ENCODE data around the gene UQCC2. TPM values are rescaled to one million over a fixed set of nuclear protein-coding genes. Genes with fewer than 3 reads are reported as not detected.
A peak's percentile ranks its signal among the peaks of the same experiment; 100 is the strongest.

UQCC2 gene
- total RNA-seq, 1 donor from 2014 or later: 68.9 TPM

GRCh38 chr6:33733709-33734007, 22.2 kb upstream of the UQCC2 start:
- DNase-seq (ENCODE audit: extremely low spot score, unreplicated experiment): no peak
- Mint-ChIP-seq H3K4me1 (ENCODE audit: unreplicated experiment) (peaks cover 6% of the 10 kb centered on the region), H3K4me3 (ENCODE audit: unreplicated experiment) (no peak overlapping the region), H3K27ac (ENCODE audit: unreplicated experiment) (no peak overlapping the region), H3K27me3 (ENCODE audit: unreplicated experiment) (no peaks in the 10 kb centered on the region), H3K9me3 (ENCODE audit: unreplicated experiment) (no peaks in the 10 kb centered on the region), H3K36me3 (ENCODE audit: unreplicated experiment) (no peaks in the 10 kb centered on the region)
- TF ChIP-seq CTCF (IDR thresholded peaks at IDR 0.05): no peak

GRCh38 chr6:33732817-33733708, 21.6 kb upstream of the UQCC2 start:
- DNase-seq (ENCODE audit: extremely low spot score, unreplicated experiment): no peak
- no peaks in the 10 kb centered on the region for H3K9me3 Mint-ChIP-seq (ENCODE audit: unreplicated experiment)
- no peak for TF ChIP-seq CTCF (IDR thresholded peaks at IDR 0.05)
- H3K27ac Mint-ChIP-seq (ENCODE audit: unreplicated experiment): peak overlapping the region; percentile 23
- no peak overlapping the region for H3K4me3 Mint-ChIP-seq (ENCODE audit: unreplicated experiment)
- peaks cover 6% of the 10 kb centered on the region for H3K4me1 Mint-ChIP-seq (ENCODE audit: unreplicated experiment)
- H3K27me3 Mint-ChIP-seq (ENCODE audit: unreplicated experiment): no peaks in the 10 kb centered on the region
- H3K36me3 Mint-ChIP-seq (ENCODE audit: unreplicated experiment): no peaks in the 10 kb centered on the region

- DNase-seq (ENCODE audit: extremely low spot score, unreplicated experiment): no peak
- Mint-ChIP-seq H3K9me3 (ENCODE audit: unreplicated experiment) (no peaks in the 10 kb centered on the region), H3K27me3 (ENCODE audit: unreplicated experiment) (no peaks in the 10 kb centered on the region), H3K27ac (ENCODE audit: unreplicated experiment) (no peak overlapping the region), H3K4me1 (ENCODE audit: unreplicated experiment) (peaks cover 4% of the 10 kb centered on the region), H3K36me3 (ENCODE audit: unreplicated experiment) (no peaks in the 10 kb centered on the region), H3K4me3 (ENCODE audit: unreplicated experiment) (no peak overlapping the region)
- no peak for TF ChIP-seq CTCF (IDR thresholded peaks at IDR 0.05)
These were observed 20.9 kb upstream of the UQCC2 start for GRCh38 chr6:33732385-33732784.

GRCh38 chr6:33731751-33732282, 20.3 kb upstream of the UQCC2 start:
- no peak overlapping the region for H3K27ac Mint-ChIP-seq (ENCODE audit: unreplicated experiment)
- no peaks in the 10 kb centered on the region for H3K9me3 Mint-ChIP-seq (ENCODE audit: unreplicated experiment)
- DNase-seq (ENCODE audit: extremely low spot score, unreplicated experiment): no peak
- no peak overlapping the region for H3K4me3 Mint-ChIP-seq (ENCODE audit: unreplicated experiment)
- H3K27me3 Mint-ChIP-seq (ENCODE audit: unreplicated experiment): no peaks in the 10 kb centered on the region
- no peaks in the 10 kb centered on the region for H3K36me3 Mint-ChIP-seq (ENCODE audit: unreplicated experiment)
- TF ChIP-seq CTCF (IDR thresholded peaks at IDR 0.05): no peak
- peaks cover 2% of the 10 kb centered on the region for H3K4me1 Mint-ChIP-seq (ENCODE audit: unreplicated experiment)

GRCh38 chr6:33731035-33731434, 19.5 kb upstream of the UQCC2 start:
- H3K4me3 Mint-ChIP-seq (ENCODE audit: unreplicated experiment): no peak overlapping the region
- no peaks in the 10 kb centered on the region for H3K36me3 Mint-ChIP-seq (ENCODE audit: unreplicated experiment)
- H3K4me1 Mint-ChIP-seq (ENCODE audit: unreplicated experiment): peaks cover 2% of the 10 kb centered on the region
- TF ChIP-seq CTCF (IDR thresholded peaks at IDR 0.05): no peak
- H3K27me3 Mint-ChIP-seq (ENCODE audit: unreplicated experiment): no peaks in the 10 kb centered on the region
- H3K9me3 Mint-ChIP-seq (ENCODE audit: unreplicated experiment): no peaks in the 10 kb centered on the region
- no peak for DNase-seq (ENCODE audit: extremely low spot score, unreplicated experiment)
- H3K27ac Mint-ChIP-seq (ENCODE audit: unreplicated experiment): no peak overlapping the region
